ENCODE data around the gene CTBP2.

DNA sequence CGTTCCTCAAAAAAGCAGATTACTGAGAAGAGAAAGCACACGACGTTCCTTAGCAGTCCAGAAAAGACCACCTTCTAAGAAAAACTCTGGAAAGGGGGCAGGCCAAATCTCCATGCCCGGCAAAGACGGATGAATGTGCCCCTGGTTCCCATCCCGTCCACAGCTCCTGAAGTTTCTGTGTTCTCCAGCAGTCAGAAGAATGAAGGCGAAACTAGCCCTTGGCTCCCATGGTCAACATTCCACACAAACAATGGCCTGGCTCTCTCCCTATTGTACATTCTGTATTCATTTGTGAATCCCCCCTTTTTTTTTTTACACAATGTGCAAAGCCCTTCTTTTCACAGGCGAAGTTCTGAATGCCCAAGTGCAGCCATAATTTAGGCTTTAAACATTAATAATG, 5.3 kb downstream of the CTBP2 start:
- no peak for TF ChIP-seq POLR2A (IDR thresholded peaks at IDR 0.05; ENCODE audit: low read depth)
- TF ChIP-seq, protein P1, sequence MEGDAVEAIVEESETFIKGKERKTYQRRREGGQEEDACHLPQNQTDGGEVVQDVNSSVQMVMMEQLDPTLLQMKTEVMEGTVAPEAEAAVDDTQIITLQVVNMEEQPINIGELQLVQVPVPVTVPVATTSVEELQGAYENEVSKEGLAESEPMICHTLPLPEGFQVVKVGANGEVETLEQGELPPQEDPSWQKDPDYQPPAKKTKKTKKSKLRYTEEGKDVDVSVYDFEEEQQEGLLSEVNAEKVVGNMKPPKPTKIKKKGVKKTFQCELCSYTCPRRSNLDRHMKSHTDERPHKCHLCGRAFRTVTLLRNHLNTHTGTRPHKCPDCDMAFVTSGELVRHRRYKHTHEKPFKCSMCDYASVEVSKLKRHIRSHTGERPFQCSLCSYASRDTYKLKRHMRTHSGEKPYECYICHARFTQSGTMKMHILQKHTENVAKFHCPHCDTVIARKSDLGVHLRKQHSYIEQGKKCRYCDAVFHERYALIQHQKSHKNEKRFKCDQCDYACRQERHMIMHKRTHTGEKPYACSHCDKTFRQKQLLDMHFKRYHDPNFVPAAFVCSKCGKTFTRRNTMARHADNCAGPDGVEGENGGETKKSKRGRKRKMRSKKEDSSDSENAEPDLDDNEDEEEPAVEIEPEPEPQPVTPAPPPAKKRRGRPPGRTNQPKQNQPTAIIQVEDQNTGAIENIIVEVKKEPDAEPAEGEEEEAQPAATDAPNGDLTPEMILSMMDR (IDR thresholded peaks at IDR 0.05) = no peak
